ENCODE measurements around the gene APEH. TPM values are rescaled to one million over a fixed set of nuclear protein-coding genes. Genes with fewer than 3 reads are reported as not detected.
"Not testable (repeated sequence)": the region's sequence is repeated elsewhere in the genome, so short reads cannot be mapped to it uniquely, and the experiment has no call there.

Gene APEH
- total and polyA plus RNA-seq, 2 of the 13 experiments (the other 11 are each of a cell fraction or from before 2014, with no cell fraction given): 116 to 130 TPM

GRCh38 chr3:49689046-49689907 is 15.1 kb downstream of the APEH start, which contains the start of the genes MST1 and RNF123 (continued):
- TF ChIP-seq FLYWCH1 (CRISPR knock-in tag; IDR thresholded peaks at IDR 0.05): no peak
- 0 out of 2 replicates have a peak, but pooled peaks have one; percentile 59 for TF ChIP-seq ZNF224 (CRISPR knock-in tag; IDR thresholded peaks at IDR 0.05)

GRCh38 chr3:49689908-49690624 is 15.9 kb downstream of the APEH start:
- CTCF ChIA-PET (ENCODE audit: low intra/inter-chr PET ratio, low total read pairs); ATAC-seq; BruUV-seq (replicated peaks); H3K36me3 ChIP-seq (replicated peaks in 1 of 2; ENCODE audit: control insufficient read depth in 1 of 2, insufficient read depth in 2 of 2, low read length in 2 of 2); H3K9me3 ChIP-seq (ENCODE audit: low read length); DNase-seq (ENCODE audit: low spot score); H3K27me3 ChIP-seq (ENCODE audit: control insufficient read depth in 1 of 2, insufficient read depth in 2 of 2, low read length in 2 of 2); H2AFZ ChIP-seq (ENCODE audit: low read length); H4K20me1 ChIP-seq (ENCODE audit: insufficient read depth, low read length); intact Hi-C loops (cut with micrococcal nuclease; ENCODE audit: unreplicated experiment); FAIRE-seq; in situ Hi-C loops (cut with HindIII; ENCODE audit: extremely low pct_ligation_motif_present, low pct_unique_long_range_greater_than_20kb): not testable (repeated sequence)
- Histone ChIP-seq H3K4me2 (ENCODE audit: low read depth, low read length) (peak overlapping the region; percentile 96), H3K4me3 (replicated peaks in 1 of 3; ENCODE audit: insufficient read depth in 1 of 3, low read depth in 2 of 3, low read length in 3 of 3) (peak overlapping the region; percentile 75 to 96 (median 89)), H3K27ac (ENCODE audit: extremely low read length, insufficient read depth, low read length) (peak overlapping the region; percentile 96), H3K4me1 (ENCODE audit: insufficient read depth, low read length) (peaks cover 44% of the 10 kb centered on the region), H3K79me2 (ENCODE audit: insufficient read depth, low read length) (peaks cover 44% of the 10 kb centered on the region), H3K9ac (ENCODE audit: insufficient read depth, low read depth, low read length) (peak overlapping the region; percentile 97)
- POLR2A ChIA-PET: interaction anchor here (1.9 to 2.3 kb wide), 3 partner anchors 17 to 240 kb away, joined by 4 to 18 read pairs (median 5); partner anchors contain the start of gene MON1A
- 7% methylated on average over 14 of the region's 16 CpGs for WGBS (ENCODE audit: low lambda C conversion rate)
- TF ChIP-seq ZNF224 (CRISPR knock-in tag; IDR thresholded peaks at IDR 0.05) (0 out of 2 replicates have a peak, but pooled peaks have one; percentile 14), EED (CRISPR knock-in tag; IDR thresholded peaks at IDR 0.05) (peak; percentile 8; the same call in 1 of the 2 replicates), ZNF747 (CRISPR knock-in tag; IDR thresholded peaks at IDR 0.05; ENCODE audit: borderline replicate concordance) (peak; percentile 2; the same call in 1 of the 2 replicates)

- Histone ChIP-seq H3K4me1 (ENCODE audit: insufficient read depth, low read length) (peaks cover 41% of the 10 kb centered on the region), H3K79me2 (ENCODE audit: insufficient read depth, low read length) (peaks cover 44% of the 10 kb centered on the region), H3K4me2 (ENCODE audit: low read depth, low read length) (peak overlapping the region; percentile 96), H3K9ac (ENCODE audit: insufficient read depth, low read depth, low read length) (peak overlapping the region; percentile 29; the same call in 1 of the 2 replicates), H3K4me3 (replicated peaks in 1 of 3; ENCODE audit: insufficient read depth in 1 of 3, low read depth in 2 of 3, low read length in 3 of 3) (peak overlapping the region in 2 of 3 experiments; percentile 13 to 16; a peak in 3 of 6 replicates)
- H2AFZ ChIP-seq (ENCODE audit: low read length); CTCF ChIA-PET (ENCODE audit: low intra/inter-chr PET ratio, low total read pairs); H4K20me1 ChIP-seq (ENCODE audit: insufficient read depth, low read length); H3K36me3 ChIP-seq (replicated peaks in 1 of 2; ENCODE audit: control insufficient read depth in 1 of 2, insufficient read depth in 2 of 2, low read length in 2 of 2); H3K27me3 ChIP-seq (ENCODE audit: control insufficient read depth in 1 of 2, insufficient read depth in 2 of 2, low read length in 2 of 2); intact Hi-C loops (cut with micrococcal nuclease; ENCODE audit: unreplicated experiment); H3K9me3 ChIP-seq (ENCODE audit: low read length); DNase-seq (ENCODE audit: low spot score); H3K27ac ChIP-seq (ENCODE audit: extremely low read length, insufficient read depth, low read length); FAIRE-seq; in situ Hi-C loops (cut with HindIII; ENCODE audit: extremely low pct_ligation_motif_present, low pct_unique_long_range_greater_than_20kb); ATAC-seq; BruUV-seq (replicated peaks); POLR2A ChIA-PET: not testable (repeated sequence)
- WGBS (ENCODE audit: low lambda C conversion rate): no CpG with 5 or more reads among the region's 3 CpGs
Measured at GRCh38 chr3:49690856-49691255, 16.7 kb downstream of the APEH start.

GRCh38 chr3:49691481-49691880 is 17.3 kb downstream of the APEH start:
- not testable (repeated sequence) for ATAC-seq; BruUV-seq (replicated peaks); H3K9ac ChIP-seq (ENCODE audit: insufficient read depth, low read depth, low read length)

More at GRCh38 chr3:49691481-49691880, 17.3 kb downstream of the APEH start:
- 92% methylated on average over 2 of the region's 3 CpGs for WGBS (ENCODE audit: low lambda C conversion rate)
- H3K27ac ChIP-seq (ENCODE audit: extremely low read length, insufficient read depth, low read length); H2AFZ ChIP-seq (ENCODE audit: low read length); H3K9me3 ChIP-seq (ENCODE audit: low read length); H3K4me3 ChIP-seq (replicated peaks in 1 of 3; ENCODE audit: insufficient read depth in 1 of 3, low read depth in 2 of 3, low read length in 3 of 3); H3K27me3 ChIP-seq (ENCODE audit: control insufficient read depth in 1 of 2, insufficient read depth in 2 of 2, low read length in 2 of 2); H3K36me3 ChIP-seq (replicated peaks in 1 of 2; ENCODE audit: control insufficient read depth in 1 of 2, insufficient read depth in 2 of 2, low read length in 2 of 2); POLR2A ChIA-PET; H4K20me1 ChIP-seq (ENCODE audit: insufficient read depth, low read length); in situ Hi-C loops (cut with HindIII; ENCODE audit: extremely low pct_ligation_motif_present, low pct_unique_long_range_greater_than_20kb); intact Hi-C loops (cut with micrococcal nuclease; ENCODE audit: unreplicated experiment); CTCF ChIA-PET (ENCODE audit: low intra/inter-chr PET ratio, low total read pairs); FAIRE-seq; DNase-seq (ENCODE audit: low spot score): not testable (repeated sequence)
- peaks cover 44% of the 10 kb centered on the region for H3K79me2 ChIP-seq (ENCODE audit: insufficient read depth, low read length)
- peak overlapping the region; percentile 96; the same call in 1 of the 2 replicates for H3K4me2 ChIP-seq (ENCODE audit: low read depth, low read length)
- peaks cover 41% of the 10 kb centered on the region for H3K4me1 ChIP-seq (ENCODE audit: insufficient read depth, low read length)
